MV-4-11 (cell line): ENCODE measurements around the gene GSG1L.

Source experiments
- DNase-seq: peaks from one replicate; lab custom pipeline; 2025; lab: John Stamatoyannopoulos, UW

GSG1L gene

GRCh38 chr16:27771201-27771910 lies 292.2 kb downstream of the GSG1L start:
- no peak for DNase-seq

- no peak for DNase-seq
These were observed 293.0 kb downstream of the GSG1L start for GRCh38 chr16:27770271-27771196.

GRCh38 chr16:27769561-27770255 lies 293.8 kb downstream of the GSG1L start:
- no peak for DNase-seq

GRCh38 chr16:27768651-27769272 lies 294.8 kb downstream of the GSG1L start:
- no peak for DNase-seq

GRCh38 chr16:27767971-27768591 lies 295.4 kb downstream of the GSG1L start:
- DNase-seq: no peak

- no peak for DNase-seq
These were observed 296.4 kb downstream of the GSG1L start for GRCh38 chr16:27767081-27767480.

GRCh38 chr16:27766236-27766925 lies 297.1 kb downstream of the GSG1L start:
- DNase-seq: no peak

- no peak for DNase-seq
These were observed 298.4 kb downstream of the GSG1L start for GRCh38 chr16:27764869-27765675.

GRCh38 chr16:27764427-27764826 lies 299.1 kb downstream of the GSG1L start:
- DNase-seq: no peak

- DNase-seq: no peak
These were observed 301.1 kb downstream of the GSG1L start for GRCh38 chr16:27762441-27762840.

GRCh38 chr16:27761816-27762215 lies 301.7 kb downstream of the GSG1L start:
- no peak for DNase-seq

GRCh38 chr16:27760789-27761176 lies 302.7 kb downstream of the GSG1L start:
- no peak for DNase-seq

- peak; percentile 83 for DNase-seq
These were observed 303.3 kb downstream of the GSG1L start for GRCh38 chr16:27759967-27760788.

GRCh38 chr16:27759301-27759871 lies 304.1 kb downstream of the GSG1L start:
- no peak for DNase-seq

- DNase-seq: no peak
These were observed 305.0 kb downstream of the GSG1L start for GRCh38 chr16:27758544-27758943.

- DNase-seq: peak; percentile 72
These were observed 307.1 kb downstream of the GSG1L start for GRCh38 chr16:27756206-27756970.

- no peak for DNase-seq
These were observed 308.5 kb downstream of the GSG1L start for GRCh38 chr16:27754788-27755690.
